NB4 (cell line): Measurements from ENCODE around the gene TMEM238L.

Experiments used
- CTCF ChIP-seq: IDR thresholded peaks from one replicate; pipeline ENCODE4 v1.5.1; 2012; ENCODE audit warnings: low read depth, low read length
- MYC ChIP-seq: IDR thresholded peaks from 2 replicates; pipeline ENCODE4 v1.6.1; 2011; ENCODE audit warnings: low read depth, low read length
- POLR2A ChIP-seq: IDR thresholded peaks from 2 replicates; pipeline ENCODE4 v1.6.1; 2011; ENCODE audit warnings: mild to moderate bottlenecking; ENCODE audit not compliant: insufficient read length; ENCODE audit errors: extremely low read depth
- TF ChIP-seq, protein P1 (sequence below): IDR thresholded peaks from 2 replicates; pipeline ENCODE4 v1.6.1; 2011; ENCODE audit warnings: low read depth, low read length

DNA sequence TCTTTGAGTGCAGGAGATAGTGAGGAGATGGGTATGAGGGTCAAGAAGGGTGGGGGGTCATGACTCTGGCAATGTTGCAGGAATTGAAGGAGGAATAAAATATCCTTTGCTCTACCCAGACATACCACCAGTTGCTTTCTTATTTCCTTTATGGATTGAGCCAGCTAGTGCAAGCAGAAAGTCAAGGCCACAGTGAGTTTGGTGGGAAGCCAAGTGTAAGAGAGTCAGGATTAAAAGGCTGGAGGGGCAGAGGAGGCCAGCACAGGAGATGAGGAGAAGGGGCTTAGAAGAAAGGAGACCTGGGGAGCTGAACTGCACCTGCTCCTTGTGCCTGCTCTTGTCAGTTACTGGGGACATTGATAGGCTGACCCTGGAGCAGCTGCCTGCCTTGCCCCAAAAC, 17.9 kb upstream of the TMEM238L start:
- TF ChIP-seq POLR2A (no peak), CTCF (no peak), MYC (no peak)
- TF ChIP-seq, protein P1, sequence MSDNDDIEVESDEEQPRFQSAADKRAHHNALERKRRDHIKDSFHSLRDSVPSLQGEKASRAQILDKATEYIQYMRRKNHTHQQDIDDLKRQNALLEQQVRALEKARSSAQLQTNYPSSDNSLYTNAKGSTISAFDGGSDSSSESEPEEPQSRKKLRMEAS = no peak
